Lower leg skin (tissue), 4 donors: ENCODE results near the gene ZNF343. TPM values are rescaled to one million over a fixed set of nuclear protein-coding genes. Genes with fewer than 3 reads are reported as not detected.
"Not testable (repeated sequence)": the region's sequence is repeated elsewhere in the genome, so short reads cannot be mapped to it uniquely, and the experiment has no call there.

Source experiments
- DNase-seq, 2 donors: peaks; one replicate each; pipeline ENCODE4 v3.0.0-alpha.2; 2019; ENCODE audit warnings: low spot score in 2 of 2
- H3K4me3 ChIP-seq: fragments of 200-600 bp; sonication (generic); 2 replicates; pipeline ENCODE4 v1.5.1; 2017; ENCODE audit warnings: mild to moderate bottlenecking, low read depth; ENCODE audit not compliant: poor library complexity, severe bottlenecking
- POLR2A ChIP-seq, 2 donors: fragments of 450-650 bp; IDR thresholded peaks; one replicate each; pipeline ENCODE4 v1.6.1; 2016 to 2017; ENCODE audit warnings: antibody characterized with exemption in 2 of 2, mild to moderate bottlenecking in 1 of 2, moderate library complexity in 1 of 2
- WGBS, 2 donors: methylation state at CpG; one replicate each; pipeline ENCODE4 v1.1.5; 2018; 5-methylcytosine and 5-hydroxymethylcytosine counted together
- intact Hi-C: fragments of 100-400 bp; cut with DNase I; formaldehyde crosslinking; loops from one replicate; pipeline ENCODE4 v1.15.0; 2023; ENCODE audit warnings: low total_unique reads
- total RNA-seq, 4 donors: library from RNA; depleted of rRNA; stranded (reverse); fragments of >200 nt; gene quantifications; one replicate each; pipeline ENCODE4 v1.1.0, GENCODE V29; 2016
- TF ChIP-seq, protein P1 (sequence below), 3 donors: fragments of 450-650 bp; IDR thresholded peaks; one replicate each; pipeline ENCODE4 v1.5.1; 2016; ENCODE audit warnings: antibody characterized with exemption in 3 of 3, mild to moderate bottlenecking in 3 of 3, moderate library complexity in 2 of 3

The ZNF343 gene
- total RNA-seq, 4 donors from 2014 or later, result 10.6 to 12.9 (median 11.3) TPM

DNA sequence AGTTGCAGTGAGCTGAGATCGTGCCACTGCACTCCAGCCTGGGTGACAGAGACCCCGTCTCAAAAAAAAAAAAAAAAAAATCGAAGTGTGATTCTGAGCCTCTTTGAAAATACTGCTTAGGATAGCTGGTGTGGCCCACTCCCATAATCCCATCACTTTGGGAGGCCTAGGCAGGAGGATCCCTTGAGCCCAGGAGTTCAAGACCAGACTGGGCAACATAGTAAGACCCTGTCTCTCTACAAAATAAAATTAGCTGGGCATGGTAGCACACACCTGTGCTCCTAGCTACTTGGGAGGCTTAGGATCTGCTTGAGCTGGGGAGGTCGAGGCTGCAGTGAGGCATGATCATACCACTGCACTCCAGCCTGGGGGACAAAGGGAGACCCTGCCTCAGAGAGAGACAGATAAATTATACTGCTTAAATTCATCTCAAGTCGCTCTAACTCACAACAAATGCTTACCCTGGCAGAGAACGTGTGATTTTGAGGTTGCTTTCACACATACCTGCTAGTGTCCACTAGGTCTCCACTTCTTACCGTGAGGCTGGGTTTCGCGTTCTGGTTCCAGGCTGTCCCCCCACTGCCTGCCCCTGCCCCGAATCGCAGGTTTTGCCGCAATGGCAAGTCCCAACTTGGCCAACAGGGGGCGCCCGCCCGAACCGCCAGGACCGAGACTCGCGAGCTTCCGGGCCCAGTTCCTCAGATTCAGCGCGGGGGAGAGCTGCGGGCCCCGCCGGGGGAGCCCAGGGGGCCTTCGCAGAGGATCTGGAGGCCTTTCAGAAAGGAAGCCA lies 15.4 kb upstream of the ZNF343 start:
- peak; percentile 82 to 98 for DNase-seq
- TF ChIP-seq POLR2A (IDR thresholded peaks at IDR 0.05), result no peak
- TF ChIP-seq, protein P1, sequence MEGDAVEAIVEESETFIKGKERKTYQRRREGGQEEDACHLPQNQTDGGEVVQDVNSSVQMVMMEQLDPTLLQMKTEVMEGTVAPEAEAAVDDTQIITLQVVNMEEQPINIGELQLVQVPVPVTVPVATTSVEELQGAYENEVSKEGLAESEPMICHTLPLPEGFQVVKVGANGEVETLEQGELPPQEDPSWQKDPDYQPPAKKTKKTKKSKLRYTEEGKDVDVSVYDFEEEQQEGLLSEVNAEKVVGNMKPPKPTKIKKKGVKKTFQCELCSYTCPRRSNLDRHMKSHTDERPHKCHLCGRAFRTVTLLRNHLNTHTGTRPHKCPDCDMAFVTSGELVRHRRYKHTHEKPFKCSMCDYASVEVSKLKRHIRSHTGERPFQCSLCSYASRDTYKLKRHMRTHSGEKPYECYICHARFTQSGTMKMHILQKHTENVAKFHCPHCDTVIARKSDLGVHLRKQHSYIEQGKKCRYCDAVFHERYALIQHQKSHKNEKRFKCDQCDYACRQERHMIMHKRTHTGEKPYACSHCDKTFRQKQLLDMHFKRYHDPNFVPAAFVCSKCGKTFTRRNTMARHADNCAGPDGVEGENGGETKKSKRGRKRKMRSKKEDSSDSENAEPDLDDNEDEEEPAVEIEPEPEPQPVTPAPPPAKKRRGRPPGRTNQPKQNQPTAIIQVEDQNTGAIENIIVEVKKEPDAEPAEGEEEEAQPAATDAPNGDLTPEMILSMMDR (IDR thresholded peaks at IDR 0.05), result peak in 1 of 3 donors; percentile 95
- 10 to 12% methylated on average over 26 of the region's 26 CpGs for WGBS, 2 donors
- peak overlapping the region; percentile 56 for H3K4me3 ChIP-seq
- intact Hi-C loops, result no loop called here

DNA sequence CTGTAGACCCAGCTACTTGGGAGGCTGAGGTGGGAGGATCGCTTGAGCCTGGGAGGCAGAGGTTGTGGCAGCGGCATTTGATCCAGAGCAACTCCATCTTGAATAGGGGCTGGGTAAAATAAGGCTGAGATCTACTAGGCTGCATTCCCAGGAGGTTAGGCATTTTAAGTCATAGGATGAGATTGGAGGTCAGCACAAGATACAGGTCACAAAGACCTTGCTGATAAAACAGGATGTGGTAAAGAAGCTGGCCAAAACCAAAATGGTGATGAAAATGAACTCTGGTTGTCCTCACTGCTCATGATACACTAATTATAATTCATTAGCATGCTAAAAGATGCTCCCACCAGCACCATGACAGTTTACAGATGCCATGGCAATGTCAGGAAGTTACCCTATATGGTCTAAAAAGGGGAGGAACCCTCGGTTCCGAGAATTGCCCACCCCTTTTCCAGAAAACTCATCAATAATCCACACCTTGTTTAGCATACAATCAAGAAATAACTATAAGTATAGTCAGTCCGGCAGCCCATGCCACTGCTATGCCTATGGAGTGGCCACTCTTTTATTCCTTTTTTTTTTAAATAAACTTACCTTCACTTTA lies 14.2 kb upstream of the ZNF343 start:
- H3K4me3 ChIP-seq, intact Hi-C loops: not testable (repeated sequence)
- WGBS, 2 donors, result 81 to 86% methylated on average over 5 of the region's 5 CpGs
- DNase-seq, result peak in 1 of 2 donors; percentile 53

DNA sequence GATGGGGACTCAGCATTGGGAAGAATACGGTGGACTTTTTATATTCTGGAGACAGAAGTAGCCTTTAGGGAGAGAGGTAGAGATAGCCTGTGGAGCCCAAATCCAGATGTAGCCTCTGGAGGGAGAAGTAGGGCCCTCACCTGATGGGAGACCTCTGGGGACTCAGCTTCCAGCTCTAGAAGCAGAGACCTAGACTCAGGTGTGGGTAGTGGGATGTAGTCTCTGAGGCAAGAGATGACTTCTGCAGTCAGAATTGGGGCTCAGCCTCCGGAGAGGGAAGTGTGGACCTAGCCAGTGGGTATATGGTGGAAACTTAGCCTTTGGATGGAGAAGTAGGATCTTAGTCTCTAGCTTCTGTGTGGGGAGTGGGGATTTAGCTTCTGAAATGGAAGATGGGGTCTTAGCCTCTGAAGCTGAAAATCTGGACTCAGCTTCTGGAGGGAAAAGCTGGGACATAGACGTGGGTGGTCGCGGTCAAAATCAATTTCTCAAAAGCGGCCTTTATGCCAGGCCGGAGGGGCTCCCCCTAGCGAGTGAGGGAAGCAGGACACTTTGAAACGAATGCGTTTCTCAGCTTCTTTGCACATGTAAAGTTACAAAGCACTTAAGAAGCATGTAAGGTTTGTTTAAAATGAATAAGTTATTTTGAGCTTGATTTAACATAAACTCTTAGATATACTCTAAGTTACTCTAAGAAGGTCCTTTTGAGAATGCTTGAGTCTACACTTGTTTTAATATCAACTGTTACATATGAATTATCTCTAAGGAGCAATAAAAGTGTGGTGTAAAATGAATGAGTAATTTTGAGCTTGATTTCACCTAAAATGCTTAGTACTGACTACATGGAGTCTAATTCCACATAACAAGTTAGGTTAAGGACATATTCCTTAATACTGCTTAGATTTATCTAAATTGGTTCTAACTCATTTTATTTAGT lies 12.9 kb upstream of the ZNF343 start:
- intact Hi-C loops, result no loop called here
- 17 to 18% methylated on average over 10 of the region's 10 CpGs for WGBS, 2 donors
- TF ChIP-seq, protein P1 (IDR thresholded peaks at IDR 0.05), result peak in 1 of 3 donors; percentile 13
- TF ChIP-seq POLR2A (IDR thresholded peaks at IDR 0.05), result no peak
- DNase-seq, result peak in 1 of 2 donors; percentile 87
- no peak overlapping the region for H3K4me3 ChIP-seq

DNA sequence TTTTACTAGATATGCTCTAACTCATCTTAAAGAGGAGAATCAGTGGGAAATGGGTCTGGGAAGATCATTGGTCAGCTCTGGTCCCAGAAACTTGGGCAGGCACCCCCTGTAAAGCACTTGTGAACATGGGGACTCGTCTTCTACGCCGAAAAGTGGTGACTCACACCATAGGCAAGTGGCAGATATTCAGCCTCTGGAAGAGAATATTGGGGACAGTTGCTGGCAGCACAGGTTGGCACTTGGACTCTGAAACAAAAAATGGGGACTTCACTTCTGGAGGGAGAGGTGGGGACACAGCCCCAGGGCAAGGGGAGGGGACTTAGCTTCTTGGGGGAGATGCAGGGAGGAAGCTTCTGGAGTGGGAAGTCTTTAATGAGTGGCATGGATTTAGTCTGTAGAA lies 11.9 kb upstream of the ZNF343 start:
- DNase-seq, result peak in 1 of 2 donors; percentile 53
- TF ChIP-seq, protein P1 (IDR thresholded peaks at IDR 0.05), result no peak
- no peak for TF ChIP-seq POLR2A (IDR thresholded peaks at IDR 0.05)
- WGBS, 2 donors, result 86 to 92% methylated on average over 3 of the region's 3 CpGs
- no peak overlapping the region for H3K4me3 ChIP-seq
- intact Hi-C loops, result no loop called here

DNA sequence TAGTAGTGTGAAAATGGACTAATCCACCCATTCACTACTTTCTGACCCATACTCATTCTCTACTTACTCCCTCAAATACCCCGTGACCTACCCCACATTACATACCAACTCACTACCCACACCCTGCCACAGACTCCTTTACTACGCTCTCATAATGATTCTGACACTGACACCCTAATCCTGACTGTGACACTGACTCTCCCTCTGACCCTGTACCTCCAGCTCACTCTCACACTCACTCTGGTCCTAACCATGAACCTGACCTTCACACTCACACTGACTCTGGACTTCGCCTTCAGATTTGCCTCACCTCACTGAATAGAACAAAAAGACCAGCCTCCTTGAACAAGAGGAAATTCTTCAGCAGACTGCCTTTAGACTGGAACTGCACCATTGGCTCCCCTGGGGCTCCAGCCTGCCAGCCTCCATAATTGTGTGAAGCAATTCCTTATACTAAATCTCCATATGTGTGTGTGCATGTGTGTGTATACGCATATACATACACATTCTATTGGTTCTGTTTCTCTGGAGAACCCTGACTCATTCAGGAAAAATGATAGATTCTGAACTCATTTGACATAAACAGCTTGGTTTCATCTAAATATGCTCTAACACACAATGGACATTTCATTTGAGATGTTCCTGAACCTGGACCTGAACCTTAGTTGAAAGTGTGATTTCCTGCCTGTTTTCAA lies 10.5 kb upstream of the ZNF343 start:
- no peak overlapping the region for H3K4me3 ChIP-seq
- TF ChIP-seq, protein P1 (IDR thresholded peaks at IDR 0.05), result peak in 1 of 3 donors; percentile 53
- TF ChIP-seq POLR2A (IDR thresholded peaks at IDR 0.05), result no peak
- peak in 1 of 2 donors; percentile 32 for DNase-seq
- intact Hi-C loops, result no loop called here
- WGBS, 2 donors, result 93 to 94% methylated on average over 4 of the region's 4 CpGs
